K562 (cell line): ENCODE data around the gene DYNLT2B. TPM values are rescaled to one million over a fixed set of nuclear protein-coding genes. Genes with fewer than 3 reads are reported as not detected.
A peak's percentile ranks its signal among the peaks of the same experiment; 100 is the strongest.

Source experiments
- ATF7 ChIP-seq: fragments of 450-650 bp; IDR thresholded peaks from 2 replicates; pipeline ENCODE4 v1.7.1; 2014; ENCODE audit warnings: mild to moderate bottlenecking, moderate library complexity
- CBFB ChIP-seq: sonication (generic); formaldehyde crosslinking; IDR thresholded peaks from 2 replicates; pipeline ENCODE4 v1.4.0; 2020; ENCODE audit warnings: mild to moderate bottlenecking, missing genetic modification reagents
- CTBP1 ChIP-seq: fragments of 450-650 bp; IDR thresholded peaks from 2 replicates; pipeline ENCODE4 v1.6.1; 2016; ENCODE audit warnings: borderline replicate concordance
- GTF2F1 ChIP-seq: IDR thresholded peaks from 2 replicates; pipeline ENCODE4 v1.6.1; 2011; ENCODE audit warnings: low read depth, low read length, improper control_type of control experiment
- HDAC2 ChIP-seq: fragments of 450-650 bp; IDR thresholded peaks from 2 replicates; pipeline ENCODE4 v1.6.1; 2016; ENCODE audit warnings: mild to moderate bottlenecking
- KDM4B ChIP-seq, 2 experiments: fragments of 450-650 bp in 1 of 2; sonication (generic) in 1 of 2; IDR thresholded peaks; 2 replicates each; pipeline ENCODE4 v1.6.1; 2016 to 2017; ENCODE audit warnings: borderline replicate concordance in 2 of 2, antibody characterized with exemption in 1 of 2, low read depth in 1 of 2, mild to moderate bottlenecking in 1 of 2
- MBD2 ChIP-seq: sonication (generic); IDR thresholded peaks from 2 replicates; pipeline ENCODE4 v1.6.1; 2016; ENCODE audit warnings: low read depth, borderline replicate concordance
- MLX ChIP-seq, 2 experiments: fragments of 450-650 bp in 1 of 2; sonication (generic) in 1 of 2; formaldehyde crosslinking; conservative IDR thresholded peaks; 2 replicates each; pipeline versions ENCODE4 v1.4.0 to v1.8.1; 2020 to 2022; ENCODE audit warnings: mild to moderate bottlenecking in 1 of 2, missing genetic modification reagents in 1 of 2
- MXI1 ChIP-seq: IDR thresholded peaks from 2 replicates; pipeline ENCODE4 v1.6.1; 2011; ENCODE audit warnings: low read depth, mild to moderate bottlenecking, improper control_type of control experiment, low read length
- NCOA4 ChIP-seq: fragments of 450-650 bp; IDR thresholded peaks from 2 replicates; pipeline ENCODE4 v1.6.1; 2018; ENCODE audit warnings: mild to moderate bottlenecking; ENCODE audit not compliant: partially characterized antibody
- NFXL1 ChIP-seq: fragments of 450-650 bp; formaldehyde crosslinking; IDR thresholded peaks from 2 replicates; pipeline ENCODE4 v1.4.0; 2021; ENCODE audit warnings: mild to moderate bottlenecking
- NUFIP1 ChIP-seq: fragments of 450-650 bp; IDR thresholded peaks from 2 replicates; pipeline ENCODE4 v1.6.1; 2018; ENCODE audit not compliant: partially characterized antibody
- PHB2 ChIP-seq: fragments of 450-650 bp; IDR thresholded peaks from 2 replicates; pipeline ENCODE4 v1.6.1; 2017; ENCODE audit warnings: low read depth
- POLR3G ChIP-seq: IDR thresholded peaks from 2 replicates; pipeline ENCODE4 v1.6.1; 2011; ENCODE audit not compliant: insufficient read length, insufficient replicate concordance; ENCODE audit errors: extremely low read depth
- RBM15 ChIP-seq: fragments of 200-400 bp; formaldehyde crosslinking; IDR thresholded peaks from 2 replicates; pipeline ENCODE4 v1.6.1; 2018; ENCODE audit warnings: mild to moderate bottlenecking, low read length, moderate library complexity; ENCODE audit not compliant: insufficient read depth
- THRAP3 ChIP-seq: fragments of 450-650 bp; IDR thresholded peaks from 2 replicates; pipeline ENCODE4 v1.6.1; 2016; ENCODE audit warnings: mild to moderate bottlenecking, inconsistent platforms, borderline replicate concordance
- ZNF12 ChIP-seq: sonication (generic); formaldehyde crosslinking; IDR thresholded peaks from 2 replicates; pipeline ENCODE4 v1.4.0; 2020; ENCODE audit warnings: mild to moderate bottlenecking, missing genetic modification reagents
- ZNF184 ChIP-seq: sonication (generic); formaldehyde crosslinking; IDR thresholded peaks from 2 replicates; pipeline ENCODE4 v1.5.0; 2020; ENCODE audit warnings: missing genetic modification reagents
- ZNF589 ChIP-seq: fragments of 200-800 bp; sonication (Bioruptor generic); IDR thresholded peaks from 2 replicates; pipeline ENCODE4 v1.6.1; 2016; ENCODE audit warnings: low read depth, missing genetic modification characterization, missing compliant biosample characterization
- polyA plus RNA-seq, 8 experiments: library from polyadenylated mRNA; depleted of rRNA in 4 of 8; stranded (reverse) in 5 of 8; unstranded in 3 of 8; fragments of >200 nt; fragmentation: Nextera tagmentation in 2 of 8; fragmentation: Illumina TruSeq in 1 of 8; extraction: Ambion mirVana in 2 of 8; extraction: Trizol in 1 of 8; gene quantifications; 2 replicates each; pipeline versions ENCODE4 v1.2.1 to v1.2.3, GENCODE V29; 2011 to 2014; ENCODE audit warnings: inconsistent platforms in 1 of 8, missing spikeins in 1 of 8
- total RNA-seq, 7 experiments: library from RNA; depleted of rRNA in 6 of 7; stranded (reverse); fragments of >200 nt in 6 of 7; fragmentation: Illumina TruSeq in 2 of 7; extraction: Trizol in 2 of 7; gene quantifications; 2 replicates each; pipeline versions ENCODE4 v1.2.1 to v1.2.3, GENCODE V29; 2011 to 2021; ENCODE audit warnings: low replicate concordance in 1 of 7
- TF ChIP-seq, protein P1 (sequence below): fragments of 250-450 bp; sonication (Bioruptor Pico); IDR thresholded peaks from 2 replicates; pipeline ENCODE4 v1.5.0; 2022; ENCODE audit warnings: mild to moderate bottlenecking
- TF ChIP-seq, protein P2 (sequence below): fragments of 200-800 bp; sonication (Bioruptor generic); IDR thresholded peaks from 2 replicates; pipeline ENCODE4 v1.6.1; 2016; ENCODE audit warnings: missing genetic modification characterization, missing compliant biosample characterization

The DYNLT2B gene
- total and polyA plus RNA-seq, 9 of the 15 experiments (the other 6 are each of a cell fraction or from before 2014, with no cell fraction given) = 6.5 to 19.9 (median 8.7) TPM

GRCh38 chr3:196336319-196337145 lies 18.5 kb upstream of the DYNLT2B start (continued):
- TF ChIP-seq, protein P1, sequence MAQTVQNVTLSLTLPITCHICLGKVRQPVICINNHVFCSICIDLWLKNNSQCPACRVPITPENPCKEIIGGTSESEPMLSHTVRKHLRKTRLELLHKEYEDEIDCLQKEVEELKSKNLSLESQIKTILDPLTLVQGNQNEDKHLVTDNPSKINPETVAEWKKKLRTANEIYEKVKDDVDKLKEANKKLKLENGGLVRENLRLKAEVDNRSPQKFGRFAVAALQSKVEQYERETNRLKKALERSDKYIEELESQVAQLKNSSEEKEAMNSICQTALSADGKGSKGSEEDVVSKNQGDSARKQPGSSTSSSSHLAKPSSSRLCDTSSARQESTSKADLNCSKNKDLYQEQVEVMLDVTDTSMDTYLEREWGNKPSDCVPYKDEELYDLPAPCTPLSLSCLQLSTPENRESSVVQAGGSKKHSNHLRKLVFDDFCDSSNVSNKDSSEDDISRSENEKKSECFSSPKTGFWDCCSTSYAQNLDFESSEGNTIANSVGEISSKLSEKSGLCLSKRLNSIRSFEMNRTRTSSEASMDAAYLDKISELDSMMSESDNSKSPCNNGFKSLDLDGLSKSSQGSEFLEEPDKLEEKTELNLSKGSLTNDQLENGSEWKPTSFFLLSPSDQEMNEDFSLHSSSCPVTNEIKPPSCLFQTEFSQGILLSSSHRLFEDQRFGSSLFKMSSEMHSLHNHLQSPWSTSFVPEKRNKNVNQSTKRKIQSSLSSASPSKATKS (CRISPR knock-in tag) = no peak
- no peak for TF ChIP-seq NUFIP1
- no peak for TF ChIP-seq THRAP3
- TF ChIP-seq KDM4B (IDR thresholded peaks at IDR 0.05; ENCODE audit: borderline replicate concordance in 2 of 2, low read depth in 1 of 2) = no peak
- TF ChIP-seq PHB2 = no peak
- no peak for TF ChIP-seq RBM15
- peak; percentile 64 for TF ChIP-seq ATF7
- TF ChIP-seq GTF2F1 = no peak
- TF ChIP-seq HDAC2 = no peak
- no peak for TF ChIP-seq POLR3G
- TF ChIP-seq ZNF184 = no peak
- TF ChIP-seq CBFB (CRISPR knock-in tag) = no peak
- no peak for TF ChIP-seq MBD2
- no peak for TF ChIP-seq ZNF12 (CRISPR knock-in tag)
- TF ChIP-seq NFXL1 = no peak
- TF ChIP-seq NCOA4 = no peak
- no peak for TF ChIP-seq MXI1
- TF ChIP-seq CTBP1 = 0 out of 2 replicates have a peak, but pooled peaks have one; percentile 10
- TF ChIP-seq, protein P2, sequence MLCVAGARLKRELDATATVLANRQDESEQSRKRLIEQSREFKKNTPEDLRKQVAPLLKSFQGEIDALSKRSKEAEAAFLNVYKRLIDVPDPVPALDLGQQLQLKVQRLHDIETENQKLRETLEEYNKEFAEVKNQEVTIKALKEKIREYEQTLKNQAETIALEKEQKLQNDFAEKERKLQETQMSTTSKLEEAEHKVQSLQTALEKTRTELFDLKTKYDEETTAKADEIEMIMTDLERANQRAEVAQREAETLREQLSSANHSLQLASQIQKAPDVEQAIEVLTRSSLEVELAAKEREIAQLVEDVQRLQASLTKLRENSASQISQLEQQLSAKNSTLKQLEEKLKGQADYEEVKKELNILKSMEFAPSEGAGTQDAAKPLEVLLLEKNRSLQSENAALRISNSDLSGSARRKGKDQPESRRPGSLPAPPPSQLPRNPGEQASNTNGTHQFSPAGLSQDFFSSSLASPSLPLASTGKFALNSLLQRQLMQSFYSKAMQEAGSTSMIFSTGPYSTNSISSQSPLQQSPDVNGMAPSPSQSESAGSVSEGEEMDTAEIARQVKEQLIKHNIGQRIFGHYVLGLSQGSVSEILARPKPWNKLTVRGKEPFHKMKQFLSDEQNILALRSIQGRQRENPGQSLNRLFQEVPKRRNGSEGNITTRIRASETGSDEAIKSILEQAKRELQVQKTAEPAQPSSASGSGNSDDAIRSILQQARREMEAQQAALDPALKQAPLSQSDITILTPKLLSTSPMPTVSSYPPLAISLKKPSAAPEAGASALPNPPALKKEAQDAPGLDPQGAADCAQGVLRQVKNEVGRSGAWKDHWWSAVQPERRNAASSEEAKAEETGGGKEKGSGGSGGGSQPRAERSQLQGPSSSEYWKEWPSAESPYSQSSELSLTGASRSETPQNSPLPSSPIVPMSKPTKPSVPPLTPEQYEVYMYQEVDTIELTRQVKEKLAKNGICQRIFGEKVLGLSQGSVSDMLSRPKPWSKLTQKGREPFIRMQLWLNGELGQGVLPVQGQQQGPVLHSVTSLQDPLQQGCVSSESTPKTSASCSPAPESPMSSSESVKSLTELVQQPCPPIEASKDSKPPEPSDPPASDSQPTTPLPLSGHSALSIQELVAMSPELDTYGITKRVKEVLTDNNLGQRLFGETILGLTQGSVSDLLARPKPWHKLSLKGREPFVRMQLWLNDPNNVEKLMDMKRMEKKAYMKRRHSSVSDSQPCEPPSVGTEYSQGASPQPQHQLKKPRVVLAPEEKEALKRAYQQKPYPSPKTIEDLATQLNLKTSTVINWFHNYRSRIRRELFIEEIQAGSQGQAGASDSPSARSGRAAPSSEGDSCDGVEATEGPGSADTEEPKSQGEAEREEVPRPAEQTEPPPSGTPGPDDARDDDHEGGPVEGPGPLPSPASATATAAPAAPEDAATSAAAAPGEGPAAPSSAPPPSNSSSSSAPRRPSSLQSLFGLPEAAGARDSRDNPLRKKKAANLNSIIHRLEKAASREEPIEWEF (CRISPR knock-in tag) = no peak
- no peak for TF ChIP-seq MLX (CRISPR knock-in tag; conservative IDR thresholded peaks at IDR 0.05)
- no peak; the same call in 1 of the 2 replicates for TF ChIP-seq ZNF589 (CRISPR knock-in tag)
